ENCODE data around the gene EEF1G. TPM values are rescaled to one million over a fixed set of nuclear protein-coding genes. Genes with fewer than 3 reads are reported as not detected.
"Not testable (repeated sequence)": the region's sequence is repeated elsewhere in the genome, so short reads cannot be mapped to it uniquely, and the experiment has no call there.

The EEF1G gene
- total RNA-seq, 1 experiment from 2014 or later = 1,855 TPM

DNA sequence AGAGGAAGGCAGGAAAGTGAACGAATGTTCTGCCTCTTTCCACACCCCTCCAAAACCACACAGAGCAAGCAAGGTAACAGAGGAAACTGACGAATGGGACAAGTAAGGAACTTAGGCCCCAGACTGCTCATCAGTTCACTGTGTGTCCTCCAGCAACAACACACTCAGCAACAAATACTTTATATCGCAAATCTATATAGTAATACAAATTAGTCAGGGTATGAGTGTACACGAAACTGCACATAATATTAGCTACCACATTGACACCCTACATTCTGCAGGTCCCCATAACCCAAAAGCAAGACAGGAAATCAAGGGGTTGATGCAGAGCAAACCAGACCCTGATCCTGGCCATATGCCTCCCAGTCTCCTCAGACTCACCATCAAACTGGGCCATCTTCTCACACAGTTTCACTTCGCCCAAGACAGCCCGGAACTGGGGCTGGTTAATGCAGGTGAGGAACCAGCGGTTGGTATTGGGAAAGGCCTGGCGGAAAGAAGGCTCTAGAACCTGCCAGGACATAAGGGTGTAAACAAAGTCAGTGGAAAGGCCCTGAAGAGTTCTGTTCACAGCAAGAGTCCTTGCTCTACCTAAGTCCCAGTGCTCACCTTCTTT is 6.6 kb downstream of the EEF1G start:
- H3K4me3 Mint-ChIP-seq (ENCODE audit: unreplicated experiment) = no peak overlapping the region

DNA sequence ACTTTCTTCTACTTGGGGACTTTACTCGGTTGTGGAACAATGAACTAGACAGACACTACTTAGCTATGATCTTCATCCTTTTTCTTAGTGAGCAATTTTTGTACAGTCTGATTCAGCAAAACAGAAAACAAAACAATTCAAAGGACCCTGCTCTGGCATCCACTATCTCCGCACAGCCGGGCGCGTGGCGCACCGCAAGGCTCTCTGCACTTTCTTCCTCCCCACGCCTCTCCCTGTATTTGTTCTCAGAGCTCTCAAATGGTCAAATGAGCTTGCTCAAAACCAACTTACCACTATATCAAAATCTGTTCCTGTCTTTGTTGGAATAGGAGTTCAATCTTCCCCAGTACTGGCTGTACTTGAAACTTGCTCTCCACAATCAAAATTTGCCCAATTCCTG is 7.4 kb downstream of the EEF1G start:
- H3K4me3 Mint-ChIP-seq (ENCODE audit: unreplicated experiment) = no peak overlapping the region
- DNase-seq (ENCODE audit: unreplicated experiment) = no peak
- peaks cover 98% of the 10 kb centered on the region for H3K36me3 Mint-ChIP-seq (ENCODE audit: insufficient read depth, unreplicated experiment)
- H3K27me3 Mint-ChIP-seq (ENCODE audit: insufficient read depth, unreplicated experiment) = no peaks in the 10 kb centered on the region
- ChIA-PET CTCF (interaction anchor here (0.6 to 2.0 kb wide), 7 partner anchors 45 to 215 kb away, joined by 3 to 6 read pairs (median 3); partner anchors contain the start of genes LRRN4CL and POLR2G), POLR2A (interaction anchor here (1.1 to 1.8 kb wide), 3 partner anchors 9 to 21 kb away, joined by 3 to 8 read pairs (median 8); partner anchors contain the start of gene AHNAK)
- no peaks in the 10 kb centered on the region for H3K9me3 Mint-ChIP-seq (ENCODE audit: unreplicated experiment)
- BruUV-seq (replicated peaks) = no TSS peak
- intact Hi-C loops (cut with micrococcal nuclease) = no loop called here
- H3K27ac Mint-ChIP-seq (ENCODE audit: low read depth, unreplicated experiment) = peak overlapping the region; percentile 74
- H3K4me1 Mint-ChIP-seq (ENCODE audit: insufficient read depth, unreplicated experiment) = peaks cover 37% of the 10 kb centered on the region
- TF ChIP-seq, protein P1, sequence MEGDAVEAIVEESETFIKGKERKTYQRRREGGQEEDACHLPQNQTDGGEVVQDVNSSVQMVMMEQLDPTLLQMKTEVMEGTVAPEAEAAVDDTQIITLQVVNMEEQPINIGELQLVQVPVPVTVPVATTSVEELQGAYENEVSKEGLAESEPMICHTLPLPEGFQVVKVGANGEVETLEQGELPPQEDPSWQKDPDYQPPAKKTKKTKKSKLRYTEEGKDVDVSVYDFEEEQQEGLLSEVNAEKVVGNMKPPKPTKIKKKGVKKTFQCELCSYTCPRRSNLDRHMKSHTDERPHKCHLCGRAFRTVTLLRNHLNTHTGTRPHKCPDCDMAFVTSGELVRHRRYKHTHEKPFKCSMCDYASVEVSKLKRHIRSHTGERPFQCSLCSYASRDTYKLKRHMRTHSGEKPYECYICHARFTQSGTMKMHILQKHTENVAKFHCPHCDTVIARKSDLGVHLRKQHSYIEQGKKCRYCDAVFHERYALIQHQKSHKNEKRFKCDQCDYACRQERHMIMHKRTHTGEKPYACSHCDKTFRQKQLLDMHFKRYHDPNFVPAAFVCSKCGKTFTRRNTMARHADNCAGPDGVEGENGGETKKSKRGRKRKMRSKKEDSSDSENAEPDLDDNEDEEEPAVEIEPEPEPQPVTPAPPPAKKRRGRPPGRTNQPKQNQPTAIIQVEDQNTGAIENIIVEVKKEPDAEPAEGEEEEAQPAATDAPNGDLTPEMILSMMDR (IDR thresholded peaks at IDR 0.05; ENCODE audit: unreplicated experiment) = no peak

More for the DNA sequence above, 6.6 kb downstream of the EEF1G start:
- Mint-ChIP-seq H3K4me1 (ENCODE audit: insufficient read depth, unreplicated experiment) (peaks cover 38% of the 10 kb centered on the region), H3K27ac (ENCODE audit: low read depth, unreplicated experiment) (peak overlapping the region; percentile 77), H3K27me3 (ENCODE audit: insufficient read depth, unreplicated experiment) (no peaks in the 10 kb centered on the region), H3K36me3 (ENCODE audit: insufficient read depth, unreplicated experiment) (peaks cover 100% of the 10 kb centered on the region), H3K9me3 (ENCODE audit: unreplicated experiment) (no peaks in the 10 kb centered on the region)
- intact Hi-C loops (cut with micrococcal nuclease) = no loop called here
- ChIA-PET CTCF (interaction anchor here (1.1 to 1.3 kb wide), 3 partner anchors 25 to 122 kb away, joined by 3 to 4 read pairs (median 3); partner anchors contain the start of gene LRRN4CL), POLR2A (interaction anchor here (0.5 to 1.5 kb wide), 5 partner anchors 10 to 77 kb away, joined by 3 to 8 read pairs (median 3); partner anchors contain the start of gene TUT1)
- no TSS peak for BruUV-seq (replicated peaks)
- no peak for DNase-seq (ENCODE audit: unreplicated experiment)
- TF ChIP-seq, protein P1 (IDR thresholded peaks at IDR 0.05; ENCODE audit: unreplicated experiment) = no peak

DNA sequence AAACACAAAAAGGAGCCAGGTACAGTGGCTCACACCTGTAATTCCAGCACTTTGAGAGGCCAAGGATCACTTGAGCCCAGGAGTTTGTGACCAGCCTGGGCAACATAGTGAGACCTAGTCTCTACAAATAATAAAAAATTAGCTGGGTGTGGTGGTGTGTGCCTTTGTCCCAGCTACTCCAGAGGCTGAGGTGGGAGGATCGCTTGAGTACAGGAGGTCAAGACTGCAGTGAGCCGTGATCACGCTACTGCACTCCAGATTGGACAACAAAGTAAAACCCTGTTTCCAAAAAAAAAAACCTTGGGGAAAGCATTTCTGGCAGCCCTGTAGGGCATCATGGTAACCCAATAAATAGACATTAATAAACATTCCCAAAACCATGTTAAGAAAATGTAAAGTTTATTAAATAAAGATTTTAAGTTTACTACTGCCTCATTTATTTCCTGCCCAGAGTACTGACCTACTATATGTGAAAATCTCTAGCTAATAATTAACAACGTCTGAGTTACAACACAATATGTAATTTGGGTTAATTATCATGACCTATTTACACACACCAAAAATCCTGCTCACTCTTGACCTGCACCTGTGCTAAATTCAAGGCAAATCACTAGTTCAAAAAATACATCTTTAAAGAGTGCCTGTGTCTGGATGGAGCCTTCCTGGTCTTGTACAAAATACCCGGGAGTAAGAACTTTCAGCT is 8.4 kb downstream of the EEF1G start:
- Mint-ChIP-seq H3K27me3 (ENCODE audit: insufficient read depth, unreplicated experiment) (no peaks in the 10 kb centered on the region), H3K9me3 (ENCODE audit: unreplicated experiment) (no peaks in the 10 kb centered on the region), H3K36me3 (ENCODE audit: insufficient read depth, unreplicated experiment) (peaks cover 98% of the 10 kb centered on the region), H3K4me1 (ENCODE audit: insufficient read depth, unreplicated experiment) (peaks cover 41% of the 10 kb centered on the region), H3K4me3 (ENCODE audit: unreplicated experiment) (no peak overlapping the region), H3K27ac (ENCODE audit: low read depth, unreplicated experiment) (peak overlapping the region; percentile 16)
- intact Hi-C loops (cut with micrococcal nuclease) = no loop called here
- ChIA-PET CTCF (interaction anchor here (0.6 to 2.0 kb wide), 4 partner anchors 58 to 214 kb away, joined by 3 to 6 read pairs (median 4); no protein-coding TSS in a partner anchor), POLR2A (interaction anchor here (0.6 to 2.0 kb wide), 8 partner anchors 9 to 316 kb away, joined by 3 to 11 read pairs (median 4); partner anchors contain the start of genes AHNAK, EEF1G and TUT1)
- BruUV-seq (replicated peaks) = no TSS peak
- TF ChIP-seq, protein P1 (IDR thresholded peaks at IDR 0.05; ENCODE audit: unreplicated experiment) = no peak
- DNase-seq (ENCODE audit: unreplicated experiment) = no peak

DNA sequence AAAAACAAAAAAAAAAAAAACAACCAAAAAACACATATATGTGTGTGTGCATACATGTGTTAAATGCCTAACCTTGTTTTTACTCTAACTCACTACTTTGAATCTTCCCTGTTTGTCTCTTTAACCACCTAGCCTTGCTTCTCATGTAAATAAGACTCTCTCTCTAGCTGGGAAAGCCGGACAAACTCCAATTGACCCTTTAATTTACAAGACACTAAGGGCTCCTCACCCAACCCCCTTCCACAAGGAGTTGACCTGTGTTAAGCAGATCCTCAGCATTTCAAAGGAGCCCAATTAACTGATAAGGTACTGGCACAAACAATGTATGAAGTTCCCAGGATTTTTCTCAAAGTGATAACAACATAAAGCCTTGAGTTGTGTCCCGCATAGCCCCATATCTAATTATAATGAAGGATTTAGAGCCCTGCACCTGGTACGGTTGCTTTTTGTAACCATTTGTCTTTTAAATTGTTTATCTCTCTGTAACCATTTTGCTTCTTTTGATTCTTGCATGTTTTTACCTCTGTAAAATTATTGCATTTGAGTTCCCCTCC is 11.9 kb downstream of the EEF1G start:
- H3K4me1 Mint-ChIP-seq (ENCODE audit: insufficient read depth, unreplicated experiment) = peaks cover 46% of the 10 kb centered on the region
- H3K9me3 Mint-ChIP-seq (ENCODE audit: unreplicated experiment); DNase-seq (ENCODE audit: unreplicated experiment); H3K27me3 Mint-ChIP-seq (ENCODE audit: insufficient read depth, unreplicated experiment); BruUV-seq (replicated peaks); intact Hi-C loops (cut with micrococcal nuclease): not testable (repeated sequence)
- peak overlapping the region; percentile 2 for H3K4me3 Mint-ChIP-seq (ENCODE audit: unreplicated experiment)
- peak overlapping the region; percentile 72 for H3K27ac Mint-ChIP-seq (ENCODE audit: low read depth, unreplicated experiment)
- CTCF ChIA-PET = interaction anchor here (0.9 to 6.9 kb wide), 7 partner anchors 12 to 172 kb away, joined by 3 to 225 read pairs (median 7); partner anchors contain the start of gene AHNAK
- peaks cover 98% of the 10 kb centered on the region for H3K36me3 Mint-ChIP-seq (ENCODE audit: insufficient read depth, unreplicated experiment)
- POLR2A ChIA-PET = interaction anchor here (1.1 to 13.5 kb wide), 15 partner anchors 8 to 294 kb away, joined by 3 to 599 read pairs (median 11); partner anchors contain the start of genes AHNAK, EEF1G, LBHD1 and TUT1
